ENCODE measurements around the gene HTT.
"Not testable (repeated sequence)": the region's sequence is repeated elsewhere in the genome, so short reads cannot be mapped to it uniquely, and the experiment has no call there.

Gene HTT

DNA sequence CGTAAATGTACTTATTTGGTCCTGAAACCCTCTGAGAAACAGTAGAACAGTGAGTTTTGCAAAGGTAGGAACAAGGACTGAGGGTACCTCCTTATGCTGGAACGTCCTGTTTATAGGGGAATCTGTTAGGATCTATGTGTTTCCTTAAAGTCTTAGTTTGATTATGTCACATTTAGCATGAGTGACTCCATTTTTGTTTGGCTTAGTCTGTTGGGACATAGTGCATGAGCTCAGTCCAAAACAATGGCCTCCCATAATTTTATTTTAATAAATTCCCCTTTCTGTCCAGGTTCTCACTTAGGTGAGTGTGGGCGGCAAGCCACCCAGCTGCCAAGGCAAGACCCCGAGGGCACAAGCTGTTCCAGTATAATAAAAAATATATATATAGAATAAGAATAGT is 27.9 kb upstream of the HTT start:
- DNase-seq: no peak

DNA sequence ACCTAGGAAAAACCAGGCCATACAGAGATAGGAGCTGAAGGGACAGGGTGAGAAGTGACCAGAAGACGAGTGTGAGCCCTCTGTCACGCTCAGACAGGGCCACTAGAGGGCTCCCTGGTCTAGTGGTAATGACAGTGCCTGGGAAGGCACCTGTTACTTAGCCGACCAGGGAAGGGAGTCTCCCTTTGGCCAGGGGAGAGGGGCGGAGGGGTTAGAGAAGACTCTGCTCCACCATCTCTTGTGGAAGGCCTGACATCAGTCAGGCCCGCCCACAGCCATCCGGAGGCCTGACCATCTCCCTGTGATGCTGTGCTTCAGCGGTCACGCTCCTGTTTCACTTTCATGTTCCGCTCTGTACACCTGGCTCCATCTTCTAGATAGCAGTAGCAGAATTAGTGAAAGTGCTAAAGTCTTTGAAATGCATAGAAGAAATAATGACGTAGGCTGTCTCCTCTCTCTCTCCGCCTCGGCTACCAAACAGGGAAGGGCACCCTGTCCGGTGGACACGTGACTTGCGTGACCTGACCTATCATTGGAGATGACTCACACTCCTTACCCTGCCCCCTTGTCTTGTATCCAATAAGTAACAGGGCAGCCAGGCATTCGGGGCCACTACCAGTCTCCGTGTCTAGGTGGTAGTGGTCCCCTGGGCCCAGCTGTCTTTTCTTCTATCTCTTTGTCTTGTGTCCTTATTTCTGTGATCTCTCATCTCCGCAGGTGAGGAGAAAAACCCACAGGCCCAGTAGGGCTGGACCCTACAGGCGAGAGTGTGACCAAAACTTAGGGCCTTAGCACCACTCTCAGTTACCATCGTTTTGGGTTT is 26.8 kb upstream of the HTT start:
- DNase-seq: peak; percentile 57 to 80

DNA sequence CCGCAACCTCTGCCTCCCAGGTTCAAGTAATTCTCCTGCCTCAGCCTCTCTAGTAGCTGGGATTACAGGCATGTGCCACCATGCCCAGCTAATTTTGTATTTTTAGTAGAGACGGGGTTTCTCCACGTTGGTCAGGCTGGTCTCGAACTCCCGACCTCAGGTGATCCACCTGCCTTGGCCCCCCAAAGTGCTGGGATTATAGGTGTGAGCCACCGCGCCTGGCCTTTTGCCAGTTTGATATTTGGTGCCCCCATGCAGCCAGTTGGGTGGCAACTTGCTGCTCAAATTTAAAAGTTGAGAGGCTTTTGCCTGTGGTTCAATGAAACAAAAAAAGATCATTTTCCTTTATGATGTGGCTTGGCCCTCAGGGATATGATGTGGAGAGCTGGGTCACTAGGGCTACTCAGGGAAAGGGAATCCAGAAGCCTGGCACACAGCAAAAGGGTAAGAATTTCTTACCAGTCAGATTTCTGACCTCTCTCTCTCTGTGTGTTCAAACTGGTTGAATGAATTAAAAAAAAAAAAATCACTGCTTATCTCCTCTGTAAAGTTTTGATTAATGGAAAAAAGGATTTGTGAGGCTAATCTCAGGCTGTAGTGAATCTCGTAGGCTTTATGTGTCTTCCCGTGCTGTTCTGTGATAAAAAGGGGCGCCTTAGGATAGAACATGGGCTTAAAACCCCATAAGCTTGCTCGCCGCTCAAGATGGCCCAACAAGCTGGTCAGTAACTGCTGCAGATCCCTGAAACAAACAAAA is 23.2 kb upstream of the HTT start:
- DNase-seq: not testable (repeated sequence)

DNA sequence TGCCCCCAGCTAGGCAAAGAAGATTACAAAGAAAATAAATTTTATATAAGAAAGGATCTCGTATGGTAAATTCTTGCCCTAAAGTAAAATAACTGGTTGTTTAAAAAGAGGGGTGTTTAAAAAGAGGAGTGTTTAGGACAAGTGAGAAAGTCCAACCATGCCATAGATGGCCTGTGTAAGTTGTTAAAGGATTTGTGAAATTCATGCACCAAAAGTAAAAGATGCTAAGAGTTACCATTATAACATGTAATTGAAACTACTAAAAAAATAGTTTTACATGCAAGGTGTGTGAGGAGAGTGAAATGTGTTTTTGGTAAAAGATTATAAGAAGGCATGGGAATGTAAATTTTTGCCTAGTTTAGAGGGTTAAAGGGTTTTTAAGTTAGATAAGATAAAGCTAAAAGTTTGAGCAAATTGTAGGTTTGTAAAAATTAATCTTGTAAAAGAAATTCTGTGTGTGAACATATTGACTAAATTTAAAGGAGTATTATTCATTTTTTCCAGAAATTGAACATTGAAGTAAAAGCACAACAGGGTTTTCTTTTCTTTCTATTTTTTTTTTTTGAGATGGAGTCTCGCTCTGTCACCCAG is 20.2 kb upstream of the HTT start:
- DNase-seq: no peak

DNA sequence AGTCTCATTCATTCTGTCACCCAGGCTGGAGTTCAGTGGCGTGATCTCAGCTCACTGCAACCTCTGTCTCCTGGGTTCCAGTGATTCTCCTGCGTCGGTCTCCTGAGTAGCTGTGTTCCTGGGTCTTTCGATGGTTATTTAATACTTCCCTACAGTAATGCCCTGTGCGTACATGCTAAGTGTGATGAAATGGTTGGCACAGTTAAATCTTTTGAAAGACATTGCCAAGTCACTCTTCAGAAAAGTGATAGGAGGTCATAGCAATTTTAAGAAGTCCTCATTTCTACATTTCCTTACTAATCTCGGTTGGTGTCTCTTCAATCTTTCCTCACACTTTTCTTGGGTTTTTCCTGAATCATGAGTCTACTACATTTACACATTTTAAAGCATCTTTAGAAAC is 14.5 kb upstream of the HTT start:
- DNase-seq: no peak

DNA sequence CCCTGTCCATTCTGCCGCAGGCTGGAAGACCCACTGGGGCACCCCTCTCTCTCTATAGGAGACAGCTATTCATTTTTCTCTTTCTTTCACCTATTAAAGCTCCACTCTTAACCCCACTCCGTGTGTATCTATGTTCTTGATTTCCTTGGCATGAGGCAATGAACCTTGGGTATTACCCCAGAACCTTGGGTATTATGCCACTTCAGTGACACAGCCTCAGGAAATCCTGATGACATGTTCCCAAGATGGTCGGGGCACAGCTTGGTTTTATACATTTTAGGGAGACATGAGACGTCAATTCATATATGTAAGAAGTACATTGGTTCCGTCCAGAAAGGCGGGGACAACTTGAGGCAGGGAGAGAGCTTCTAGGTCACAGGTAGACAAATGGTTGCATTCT is 13.5 kb upstream of the HTT start:
- DNase-seq: no peak

DNA sequence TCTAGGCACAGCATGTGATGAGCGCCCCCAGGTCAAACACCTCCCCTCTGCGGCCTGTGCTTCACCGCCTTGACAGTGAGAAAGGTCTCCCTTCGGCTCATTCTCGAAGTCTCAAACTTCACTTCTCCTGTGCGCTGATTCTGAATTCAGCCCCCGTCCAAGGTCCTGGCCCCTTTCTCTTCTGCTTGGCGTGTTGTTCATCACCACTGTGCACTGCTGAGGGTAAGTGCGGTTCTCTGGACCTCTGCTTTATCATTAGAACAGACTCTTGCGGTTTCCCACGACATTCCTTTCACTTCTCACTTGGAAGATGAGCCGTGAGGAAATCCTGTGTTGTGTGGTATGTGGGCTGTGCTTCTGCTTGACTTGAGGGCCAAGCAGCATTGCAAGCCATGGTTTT is 12.0 kb upstream of the HTT start:
- DNase-seq: no peak

DNA sequence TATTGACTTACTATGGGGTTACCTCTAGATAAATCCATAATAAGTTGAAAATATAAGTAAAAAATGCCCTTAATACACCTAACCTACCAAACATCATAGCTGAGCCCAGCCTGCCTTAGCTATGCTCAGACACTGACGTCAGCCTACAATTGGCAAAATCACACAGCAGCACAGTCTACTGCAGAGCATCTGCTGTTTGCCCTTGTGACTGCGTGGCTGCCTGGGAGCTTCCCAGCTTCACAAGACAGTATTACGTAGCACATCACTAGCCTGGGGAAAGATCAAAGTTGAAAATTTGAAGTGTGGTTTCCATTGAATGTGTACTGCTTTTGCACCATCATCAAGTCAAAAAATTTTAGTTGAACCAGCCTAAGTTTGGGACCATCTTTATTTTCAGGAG is 8.9 kb upstream of the HTT start:
- DNase-seq: no peak

DNA sequence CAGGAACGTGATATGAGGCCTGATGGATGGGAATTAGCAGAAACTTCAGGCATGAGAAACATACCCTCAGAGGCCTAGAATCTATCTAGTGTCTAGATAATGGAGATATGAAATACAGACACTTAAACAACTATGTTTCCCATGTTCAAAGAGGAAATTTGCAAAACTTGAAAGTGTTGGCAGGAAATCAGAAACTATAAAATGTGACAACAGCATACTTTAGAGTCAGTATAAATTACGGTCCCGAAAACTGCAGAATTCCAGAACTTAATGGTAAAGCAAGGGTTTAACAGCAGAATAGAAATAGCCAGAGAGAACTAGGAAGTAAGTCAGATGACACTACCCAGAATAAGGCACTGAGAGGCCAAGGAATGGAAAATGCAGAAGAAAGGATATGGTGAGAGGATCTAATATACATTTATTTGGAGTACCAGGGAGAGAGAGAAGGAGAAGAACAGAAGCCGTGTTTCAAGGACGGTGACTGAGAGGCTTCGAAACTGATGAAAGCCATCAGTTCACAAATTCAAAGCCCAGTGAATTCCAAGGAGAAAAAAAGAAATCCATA is 7.6 kb upstream of the HTT start:
- no peak for DNase-seq

DNA sequence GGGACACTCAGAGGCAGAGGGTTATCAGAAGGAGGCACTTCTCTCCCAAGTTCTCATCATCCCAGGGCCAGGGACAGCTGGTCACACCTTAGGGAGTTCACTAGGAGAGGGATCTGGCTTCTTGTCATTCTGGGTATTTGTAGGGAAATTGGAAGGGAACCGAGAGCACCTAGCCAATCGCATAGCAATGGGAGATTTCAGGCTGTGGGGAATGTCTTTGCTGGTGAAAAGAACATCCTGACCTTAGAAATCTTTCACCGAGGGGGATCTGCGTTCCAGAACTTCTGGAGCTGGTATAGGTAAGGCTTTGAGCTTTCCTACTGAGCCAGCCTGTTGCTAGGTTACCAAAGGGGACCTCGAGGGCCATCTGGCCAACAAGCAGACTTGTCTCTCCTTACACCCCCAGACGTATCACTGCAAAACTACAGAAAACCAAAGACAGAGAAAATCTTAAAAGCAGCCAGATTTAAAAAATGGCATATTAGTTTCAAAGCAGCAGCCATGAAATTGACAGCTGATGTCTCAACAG is 6.9 kb upstream of the HTT start:
- DNase-seq: no peak

DNA sequence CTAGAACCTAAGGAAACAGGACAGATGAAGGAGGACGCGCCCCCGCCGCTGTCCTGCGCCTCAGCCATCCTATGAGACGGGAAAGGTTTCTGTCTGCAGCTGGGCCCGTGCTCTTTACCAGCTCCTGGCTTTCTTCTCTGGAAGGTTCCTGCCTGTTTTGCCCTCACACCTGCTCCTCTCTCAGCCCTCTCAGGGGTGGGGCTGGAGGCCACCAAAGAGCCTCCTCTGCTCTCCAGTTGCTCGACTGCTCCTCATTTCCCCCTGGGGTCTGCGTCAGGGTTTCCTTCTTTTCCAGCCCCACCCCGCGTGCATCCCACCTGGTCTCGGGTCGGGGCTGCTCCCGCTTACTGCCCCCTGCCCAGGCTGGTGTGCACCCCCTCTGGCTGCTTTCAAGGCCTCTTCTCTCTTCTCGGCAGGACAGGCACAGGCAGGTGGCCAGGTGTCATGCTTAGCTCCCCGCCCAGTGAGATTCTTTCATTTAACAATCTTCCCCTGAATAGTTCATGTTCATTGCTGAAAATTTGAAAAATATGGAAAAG is 4.8 kb upstream of the HTT start:
- no peak for DNase-seq

DNA sequence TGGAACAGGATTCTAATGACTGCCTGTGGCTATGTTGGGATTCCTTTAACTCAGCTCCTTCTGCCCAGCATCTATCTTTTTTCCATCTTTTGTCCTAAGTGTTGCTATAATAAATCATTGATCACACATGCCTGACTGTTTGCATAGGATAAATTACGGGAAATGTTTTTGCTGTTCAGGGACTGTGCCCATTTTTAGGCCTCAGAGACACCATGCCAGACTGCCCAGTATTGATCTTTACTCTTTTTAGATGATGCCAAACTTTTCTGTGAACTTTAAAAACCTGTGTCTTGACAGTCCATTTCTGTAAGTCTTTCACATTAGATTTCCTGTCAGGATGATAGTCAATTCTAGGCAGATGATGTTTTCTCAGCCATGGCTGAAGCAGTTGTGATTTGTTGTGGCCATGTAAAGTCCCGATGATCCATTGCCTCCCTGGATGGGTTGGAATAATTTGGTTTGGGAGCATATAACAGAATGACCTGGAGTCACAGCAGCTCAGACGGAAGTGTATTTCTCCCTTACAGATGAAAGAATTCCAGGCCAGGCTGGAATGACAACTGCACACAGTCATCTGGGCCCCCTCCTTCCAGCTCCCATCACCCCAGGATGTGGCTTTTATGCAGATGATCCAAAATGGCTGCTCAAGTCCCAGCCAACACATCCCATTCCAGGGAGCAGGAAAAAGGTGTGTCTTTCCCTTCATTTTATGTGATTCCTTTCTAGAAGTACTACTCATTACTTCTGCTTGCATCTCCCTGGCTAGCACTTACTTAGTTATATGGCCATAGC is 3.6 kb upstream of the HTT start:
- no peak for DNase-seq

DNA sequence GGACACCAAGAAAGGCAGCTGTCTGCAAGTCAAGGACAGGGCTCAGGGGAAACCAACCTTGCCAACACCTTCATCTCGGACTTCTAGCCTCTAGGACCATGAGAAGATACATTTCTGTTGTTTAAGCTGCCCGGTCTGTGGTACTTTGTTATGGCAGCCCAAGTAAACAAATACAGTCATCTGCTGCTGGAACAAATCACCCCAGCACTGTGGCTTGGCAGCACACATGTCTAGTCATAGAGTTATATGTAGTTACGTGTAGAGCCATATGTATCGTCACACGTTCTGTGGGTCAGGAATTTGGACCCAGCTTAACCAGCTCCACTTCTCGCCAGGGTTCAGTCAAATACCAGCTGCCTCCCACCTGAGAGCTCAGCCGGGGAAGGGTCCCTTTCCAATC is 2.7 kb upstream of the HTT start:
- DNase-seq: no peak

DNA sequence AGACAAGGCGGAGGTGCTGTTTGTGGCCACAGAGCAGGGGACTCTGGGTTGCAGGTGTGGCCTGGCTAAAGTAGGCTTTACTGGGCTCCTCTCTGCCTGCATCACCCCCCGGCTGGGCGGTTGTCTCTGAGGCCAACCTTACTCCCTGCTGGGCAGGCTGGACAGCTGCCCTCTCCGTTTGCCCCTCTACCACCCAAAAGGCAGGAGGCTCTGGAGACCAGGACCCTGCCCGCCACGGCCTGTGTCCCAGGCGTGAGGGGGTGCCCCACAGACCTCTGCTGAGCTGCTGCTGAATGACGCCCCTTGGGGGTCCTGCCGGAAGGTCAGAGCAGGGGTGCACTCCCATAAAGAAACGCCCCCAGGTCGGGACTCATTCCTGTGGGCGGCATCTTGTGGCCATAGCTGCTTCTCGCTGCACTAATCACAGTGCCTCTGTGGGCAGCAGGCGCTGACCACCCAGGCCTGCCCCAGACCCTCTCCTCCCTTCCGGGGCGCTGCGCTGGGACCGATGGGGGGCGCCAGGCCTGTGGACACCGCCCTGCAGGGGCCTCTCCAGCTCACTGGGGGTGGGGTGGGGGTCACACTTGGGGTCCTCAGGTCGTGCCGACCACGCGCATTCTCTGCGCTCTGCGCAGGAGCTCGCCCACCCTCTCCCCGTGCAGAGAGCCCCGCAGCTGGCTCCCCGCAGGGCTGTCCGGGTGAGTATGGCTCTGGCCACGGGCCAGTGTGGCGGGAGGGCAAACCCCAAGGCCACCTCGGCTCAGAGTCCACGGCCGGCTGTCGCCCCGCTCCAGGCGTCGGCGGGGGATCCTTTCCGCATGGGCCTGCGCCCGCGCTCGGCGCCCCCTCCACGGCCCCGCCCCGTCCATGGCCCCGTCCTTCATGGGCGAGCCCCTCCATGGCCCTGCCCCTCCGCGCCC is 1.1 kb upstream of the HTT start:
- DNase-seq: peak in 1 of 2 experiments; percentile 30

DNA sequence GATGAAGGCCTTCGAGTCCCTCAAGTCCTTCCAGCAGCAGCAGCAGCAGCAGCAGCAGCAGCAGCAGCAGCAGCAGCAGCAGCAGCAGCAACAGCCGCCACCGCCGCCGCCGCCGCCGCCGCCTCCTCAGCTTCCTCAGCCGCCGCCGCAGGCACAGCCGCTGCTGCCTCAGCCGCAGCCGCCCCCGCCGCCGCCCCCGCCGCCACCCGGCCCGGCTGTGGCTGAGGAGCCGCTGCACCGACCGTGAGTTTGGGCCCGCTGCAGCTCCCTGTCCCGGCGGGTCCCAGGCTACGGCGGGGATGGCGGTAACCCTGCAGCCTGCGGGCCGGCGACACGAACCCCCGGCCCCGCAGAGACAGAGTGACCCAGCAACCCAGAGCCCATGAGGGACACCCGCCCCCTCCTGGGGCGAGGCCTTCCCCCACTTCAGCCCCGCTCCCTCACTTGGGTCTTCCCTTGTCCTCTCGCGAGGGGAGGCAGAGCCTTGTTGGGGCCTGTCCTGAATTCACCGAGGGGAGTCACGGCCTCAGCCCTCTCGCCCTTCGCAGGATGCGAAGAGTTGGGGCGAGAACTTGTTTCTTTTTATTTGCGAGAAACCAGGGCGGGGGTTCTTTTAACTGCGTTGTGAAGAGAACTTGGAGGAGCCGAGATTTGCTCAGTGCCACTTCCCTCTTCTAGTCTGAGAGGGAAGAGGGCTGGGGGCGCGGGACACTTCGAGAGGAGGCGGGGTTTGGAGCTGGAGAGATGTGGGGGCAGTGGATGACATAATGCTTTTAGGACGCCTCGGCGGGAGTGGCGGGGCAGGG is 568 bp downstream of the HTT start:
- peak; percentile 39 to 57 for DNase-seq

DNA sequence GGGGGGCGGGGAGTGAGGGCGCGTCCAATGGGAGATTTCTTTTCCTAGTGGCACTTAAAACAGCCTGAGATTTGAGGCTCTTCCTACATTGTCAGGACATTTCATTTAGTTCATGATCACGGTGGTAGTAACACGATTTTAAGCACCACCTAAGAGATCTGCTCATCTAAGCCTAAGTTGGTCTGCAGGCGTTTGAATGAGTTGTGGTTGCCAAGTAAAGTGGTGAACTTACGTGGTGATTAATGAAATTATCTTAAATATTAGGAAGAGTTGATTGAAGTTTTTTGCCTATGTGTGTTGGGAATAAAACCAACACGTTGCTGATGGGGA is 1.1 kb downstream of the HTT start:
- no peak for DNase-seq

DNA sequence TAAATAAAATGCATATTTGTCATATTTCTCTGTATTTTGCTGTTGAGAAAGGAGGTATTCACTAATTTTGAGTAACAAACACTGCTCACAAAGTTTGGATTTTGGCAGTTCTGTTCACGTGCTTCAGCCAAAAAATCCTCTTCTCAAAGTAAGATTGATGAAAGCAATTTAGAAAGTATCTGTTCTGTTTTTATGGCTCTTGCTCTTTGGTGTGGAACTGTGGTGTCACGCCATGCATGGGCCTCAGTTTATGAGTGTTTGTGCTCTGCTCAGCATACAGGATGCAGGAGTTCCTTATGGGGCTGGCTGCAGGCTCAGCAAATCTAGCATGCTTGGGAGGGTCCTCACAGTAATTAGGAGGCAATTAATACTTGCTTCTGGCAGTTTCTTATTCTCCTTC is 3.3 kb downstream of the HTT start:
- DNase-seq: no peak

DNA sequence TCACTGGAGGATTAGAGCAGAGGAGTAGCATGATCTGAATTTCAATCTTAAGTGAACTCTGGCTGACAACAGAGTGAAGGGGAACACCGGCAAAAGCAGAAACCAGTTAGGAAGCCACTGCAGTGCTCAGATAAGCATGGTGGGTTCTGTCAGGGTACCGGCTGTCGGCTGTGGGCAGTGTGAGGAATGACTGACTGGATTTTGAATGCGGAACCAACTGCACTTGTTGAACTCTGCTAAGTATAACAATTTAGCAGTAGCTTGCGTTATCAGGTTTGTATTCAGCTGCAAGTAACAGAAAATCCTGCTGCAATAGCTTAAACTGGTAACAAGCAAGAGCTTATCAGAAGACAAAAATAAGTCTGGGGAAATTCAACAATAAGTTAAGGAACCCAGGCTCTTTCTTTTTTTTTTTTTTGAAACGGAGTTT is 5.2 kb downstream of the HTT start:
- no peak for DNase-seq

DNA sequence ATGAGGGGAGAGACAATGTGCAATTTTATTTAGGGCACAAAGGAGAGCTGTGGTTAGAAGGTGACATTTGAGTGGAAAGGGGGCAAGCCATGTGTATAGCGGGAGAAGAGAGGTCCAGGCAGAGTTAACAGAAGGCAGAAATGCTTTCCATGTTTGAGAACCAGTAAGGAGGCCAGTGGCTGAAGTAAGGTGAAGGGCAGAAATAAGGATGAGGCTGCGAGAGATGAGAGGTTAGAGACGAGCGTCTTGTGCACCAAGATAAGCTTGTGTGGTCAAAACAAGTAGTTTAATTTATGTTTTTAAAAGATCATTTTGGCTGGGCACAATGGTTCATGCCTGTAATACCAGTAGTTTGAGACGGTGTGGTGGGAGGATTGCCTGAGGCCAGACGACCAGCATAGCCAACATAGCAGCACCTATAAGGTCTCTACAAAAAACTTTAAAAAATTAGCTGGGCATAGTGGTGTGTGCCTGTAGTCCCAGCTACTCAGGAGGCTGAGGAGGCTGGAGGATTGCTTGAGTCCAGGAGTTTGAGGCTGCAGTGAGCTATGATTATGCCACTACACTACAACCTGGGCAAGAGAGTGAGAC is 8.5 kb downstream of the HTT start:
- no peak for DNase-seq

DNA sequence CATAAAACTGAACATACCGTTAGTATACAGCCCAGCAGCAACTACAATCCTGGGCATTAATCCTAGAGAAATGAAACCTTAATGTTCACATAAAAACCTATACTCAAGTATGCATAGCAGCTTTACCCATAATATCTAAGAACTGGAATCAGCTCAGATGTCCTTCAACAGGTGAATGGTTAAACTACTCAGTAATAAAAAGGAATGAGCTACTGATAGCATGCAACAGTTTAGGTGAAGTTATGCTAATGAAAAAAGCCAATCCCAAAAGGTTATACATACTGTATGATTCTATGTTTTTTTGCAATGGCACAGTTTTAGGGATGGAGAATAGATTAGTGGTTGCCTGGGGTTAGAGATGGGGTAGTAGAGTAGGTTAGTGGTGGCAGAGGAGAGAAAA is 9.3 kb downstream of the HTT start:
- DNase-seq: no peak
